ENCODE results near the gene NPIPA1. TPM values are rescaled to one million over a fixed set of nuclear protein-coding genes. Genes with fewer than 3 reads are reported as not detected.

NPIPA1 gene
- total and polyA plus RNA-seq, 2 of the 13 experiments (the other 11 are each of a cell fraction or from before 2014, with no cell fraction given) = 75.9 to 183 TPM

- TF ChIP-seq DMTF1 (CRISPR knock-in tag; IDR thresholded peaks at IDR 0.05) (no peak), ZNF354B (CRISPR knock-in tag; IDR thresholded peaks at IDR 0.05) (no peak)
Observed at GRCh38 chr16:14955546-14956231, 18.4 kb downstream of the NPIPA1 start (continued).

DNA sequence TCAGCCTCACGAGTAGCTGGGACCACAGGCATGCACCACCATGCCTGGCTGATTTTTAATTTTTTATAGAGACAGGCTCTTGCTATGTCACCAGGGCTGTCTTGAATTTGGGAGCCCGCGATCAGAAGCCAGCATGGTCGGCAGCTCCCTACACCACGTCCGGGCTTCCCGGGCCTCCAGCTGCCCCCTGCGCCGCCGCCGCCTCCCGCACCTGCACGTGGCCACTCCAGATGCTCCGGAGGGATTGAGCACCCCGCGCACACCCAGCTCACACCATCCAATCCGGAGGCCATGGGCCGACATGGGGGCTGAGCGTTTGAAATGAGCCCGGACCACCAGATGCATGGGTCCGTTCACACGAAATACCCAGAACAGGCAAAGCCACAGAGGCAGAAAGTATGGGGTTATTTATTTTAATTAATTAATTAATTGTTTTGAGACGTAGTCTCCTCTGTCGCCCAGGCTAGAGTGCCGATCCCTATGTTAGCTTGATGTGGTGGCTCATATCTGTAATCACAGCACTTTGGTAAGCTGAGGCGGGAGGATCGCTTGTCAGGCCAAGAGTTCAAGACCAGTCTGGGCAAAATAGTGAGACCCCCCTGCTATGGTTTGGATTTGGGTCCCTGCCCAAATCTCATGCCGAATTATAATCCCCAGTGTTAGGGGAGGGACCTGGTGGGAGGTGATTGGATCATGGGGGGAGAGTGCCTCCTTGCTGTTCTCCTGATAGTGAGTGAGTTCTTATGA, 20.5 kb downstream of the NPIPA1 start:
- in situ Hi-C loops (cut with HindIII; ENCODE audit: extremely low pct_ligation_motif_present, low pct_unique_long_range_greater_than_20kb) = no loop called here

More for the DNA sequence above, 20.5 kb downstream of the NPIPA1 start:
- POLR2A ChIA-PET = interaction anchor here (1.1 kb wide), 1 partner anchor 17 kb away, joined by 3 read pairs; the partner anchor contains the start of gene PDXDC1
- Histone ChIP-seq H3K27ac (ENCODE audit: extremely low read length, insufficient read depth, low read length) (no peak overlapping the region), H3K9me3 (ENCODE audit: low read length) (no peaks in the 10 kb centered on the region), H3K4me1 (ENCODE audit: insufficient read depth, low read length) (peaks cover 16% of the 10 kb centered on the region; the same call in 1 of the 2 replicates), H3K9ac (ENCODE audit: insufficient read depth, low read depth, low read length) (no peak overlapping the region), H3K27me3 (ENCODE audit: control insufficient read depth in 1 of 2, insufficient read depth in 2 of 2, low read length in 2 of 2) (peaks cover 0 to 8% of the 10 kb centered on the region in 2 experiments; a peak in 1 of 5 replicates), H3K36me3 (replicated peaks in 1 of 2; ENCODE audit: control insufficient read depth in 1 of 2, insufficient read depth in 2 of 2, low read length in 2 of 2) (no peaks in the 10 kb centered on the region), H3K4me2 (ENCODE audit: low read depth, low read length) (no peak overlapping the region), H3K4me3 (replicated peaks in 1 of 3; ENCODE audit: insufficient read depth in 1 of 3, low read depth in 2 of 3, low read length in 3 of 3) (no peak overlapping the region), H3K79me2 (ENCODE audit: insufficient read depth, low read length) (no peaks in the 10 kb centered on the region), H4K20me1 (ENCODE audit: insufficient read depth, low read length) (no peaks in the 10 kb centered on the region), H2AFZ (ENCODE audit: low read length) (no peak overlapping the region)
- FAIRE-seq (no peak), ATAC-seq (no peak), DNase-seq (ENCODE audit: low spot score) (no peak)
- intact Hi-C loops (cut with micrococcal nuclease; ENCODE audit: unreplicated experiment) = no loop called here
- 87% methylated on average over 28 of the region's 28 CpGs for WGBS (ENCODE audit: low lambda C conversion rate)
- CTCF ChIA-PET (ENCODE audit: low intra/inter-chr PET ratio, low total read pairs) = no interaction called here
- no TSS peak for BruUV-seq (replicated peaks)
- no peak for TF ChIP-seq GTF3A (CRISPR knock-in tag; conservative IDR thresholded peaks at IDR 0.05)
- no peak for TF ChIP-seq MAFK (conservative IDR thresholded peaks at IDR 0.05 in 1 of 2, IDR thresholded peaks at IDR 0.05 in 1 of 2; ENCODE audit: low read length in 2 of 2)
- TF ChIP-seq, protein P1, sequence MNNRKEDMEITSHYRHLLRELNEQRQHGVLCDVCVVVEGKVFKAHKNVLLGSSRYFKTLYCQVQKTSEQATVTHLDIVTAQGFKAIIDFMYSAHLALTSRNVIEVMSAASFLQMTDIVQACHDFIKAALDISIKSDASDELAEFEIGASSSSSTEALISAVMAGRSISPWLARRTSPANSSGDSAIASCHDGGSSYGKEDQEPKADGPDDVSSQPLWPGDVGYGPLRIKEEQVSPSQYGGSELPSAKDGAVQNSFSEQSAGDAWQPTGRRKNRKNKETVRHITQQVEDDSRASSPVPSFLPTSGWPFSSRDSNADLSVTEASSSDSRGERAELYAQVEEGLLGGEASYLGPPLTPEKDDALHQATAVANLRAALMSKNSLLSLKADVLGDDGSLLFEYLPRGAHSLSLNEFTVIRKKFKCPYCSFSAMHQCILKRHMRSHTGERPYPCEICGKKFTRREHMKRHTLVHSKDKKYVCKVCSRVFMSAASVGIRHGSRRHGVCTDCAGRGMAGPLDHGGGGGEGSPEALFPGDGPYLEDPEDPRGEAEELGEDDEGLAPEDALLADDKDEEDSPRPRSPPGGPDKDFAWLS (CRISPR knock-in tag; IDR thresholded peaks at IDR 0.05; ENCODE audit: borderline replicate concordance) = no peak
- peak; percentile 46; the same call in 1 of the 2 replicates for TF ChIP-seq ZNF768 (CRISPR knock-in tag; IDR thresholded peaks at IDR 0.05)
